HG02970 (cell line): Measurements from ENCODE around the gene AUTS2.

ENCODE experiments used
- ATAC-seq: cut with Tn5 transposase; IDR thresholded peaks from one replicate; pipeline ENCODE4 v1.9.1; 2021; ENCODE audit warnings: mild to moderate bottlenecking, moderate library complexity, moderate number of reproducible peaks; ENCODE audit not compliant: unreplicated experiment, low FRiP score

The AUTS2 gene

DNA sequence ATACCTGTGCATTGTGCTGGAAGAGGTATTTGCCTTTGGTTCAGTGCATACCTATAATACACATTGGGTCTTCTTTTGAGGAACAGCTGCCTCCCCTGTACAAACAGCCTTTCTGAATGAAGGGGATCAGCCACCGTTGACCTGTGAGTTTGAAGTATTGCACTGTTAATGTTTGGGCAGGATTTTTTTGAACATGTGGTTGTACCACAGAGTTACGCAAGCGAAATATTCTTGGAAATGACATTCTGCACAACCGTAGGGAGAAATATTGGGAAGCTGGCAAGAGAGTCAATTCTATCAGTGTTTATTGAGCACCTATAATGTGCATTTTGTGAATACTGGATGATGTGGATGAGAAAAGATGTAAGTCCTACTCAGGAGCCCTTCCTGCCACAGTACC is 270.6 kb downstream of the AUTS2 start:
- no peak for ATAC-seq

DNA sequence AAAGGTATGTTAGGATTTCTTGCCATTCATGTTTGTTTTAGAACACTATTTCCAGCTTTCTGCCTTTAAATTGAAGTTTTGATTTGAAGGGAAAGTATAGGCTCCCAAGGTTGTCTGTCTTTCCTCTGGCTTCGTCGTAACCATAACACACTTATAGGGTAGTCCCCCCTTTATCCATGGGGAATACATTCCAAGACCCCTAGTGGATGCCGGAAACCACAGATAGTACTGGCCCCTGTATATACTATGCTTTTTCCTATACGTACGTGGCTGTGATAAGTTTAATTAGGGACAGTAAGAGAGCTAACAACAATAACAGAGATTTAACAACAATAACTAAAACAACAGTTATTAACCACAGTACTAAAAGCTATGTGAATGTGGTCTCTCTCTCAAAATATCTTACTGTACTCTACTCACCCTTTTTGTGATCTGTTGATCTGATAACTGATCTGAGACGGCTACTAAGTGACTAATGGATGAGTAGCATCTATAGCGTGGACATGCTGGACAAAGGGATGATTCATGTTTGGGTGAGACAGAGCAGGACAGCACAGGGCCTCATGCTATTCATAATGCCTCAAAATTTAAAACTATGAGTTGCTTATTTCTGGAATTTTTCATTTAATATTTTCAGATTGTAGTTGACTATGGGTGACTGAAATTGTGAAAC is 273.1 kb downstream of the AUTS2 start:
- no peak for ATAC-seq

DNA sequence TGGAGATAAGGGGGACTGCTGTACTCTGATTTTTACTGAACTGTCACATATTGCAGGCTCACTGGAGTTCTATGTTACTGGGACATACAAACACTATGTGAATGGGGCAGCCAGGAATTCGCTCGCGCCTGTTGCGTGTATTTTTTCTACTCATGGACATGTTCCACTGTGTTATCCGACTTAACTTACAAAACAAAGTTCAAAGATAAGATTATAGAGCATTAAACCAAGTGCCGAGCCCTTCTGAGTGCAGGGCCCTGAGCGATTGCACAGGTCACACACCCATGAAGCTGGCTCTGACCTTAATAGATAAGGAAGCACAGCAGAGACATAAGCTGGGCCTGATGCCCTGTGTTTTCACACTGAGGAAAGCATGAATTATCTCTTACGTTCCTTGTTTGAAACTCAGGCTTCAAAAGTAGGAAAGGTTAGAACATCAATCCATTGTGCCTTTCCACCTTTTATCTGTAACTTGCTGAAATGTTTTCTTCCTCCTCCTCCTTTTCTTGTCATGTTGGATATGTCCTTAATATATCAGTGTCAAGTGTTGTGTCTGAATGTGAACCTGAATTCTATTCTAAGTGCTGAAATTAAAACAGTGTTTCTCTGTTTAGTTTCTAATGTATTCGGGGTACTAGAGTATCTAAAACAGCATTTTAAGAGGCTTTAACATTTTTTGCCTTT is 273.8 kb downstream of the AUTS2 start:
- no peak for ATAC-seq

DNA sequence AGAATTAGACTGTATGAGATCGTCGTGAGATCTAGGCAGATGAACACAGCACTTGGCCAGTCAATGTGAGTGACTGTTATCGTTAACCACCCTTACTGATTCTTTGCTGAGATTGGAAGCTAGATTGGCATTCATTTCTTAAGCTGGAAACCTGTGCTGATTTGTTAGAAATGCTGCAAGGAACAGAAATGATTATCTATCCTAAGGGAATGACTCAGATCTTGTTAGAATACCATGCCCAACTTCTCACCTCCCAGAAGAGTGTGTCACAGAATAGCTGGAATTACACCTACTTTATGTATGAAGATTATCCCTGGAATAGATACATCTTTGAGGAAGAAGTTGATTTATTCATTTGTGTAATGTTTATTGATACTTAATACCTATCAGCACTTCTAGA is 275.2 kb downstream of the AUTS2 start:
- no peak for ATAC-seq

DNA sequence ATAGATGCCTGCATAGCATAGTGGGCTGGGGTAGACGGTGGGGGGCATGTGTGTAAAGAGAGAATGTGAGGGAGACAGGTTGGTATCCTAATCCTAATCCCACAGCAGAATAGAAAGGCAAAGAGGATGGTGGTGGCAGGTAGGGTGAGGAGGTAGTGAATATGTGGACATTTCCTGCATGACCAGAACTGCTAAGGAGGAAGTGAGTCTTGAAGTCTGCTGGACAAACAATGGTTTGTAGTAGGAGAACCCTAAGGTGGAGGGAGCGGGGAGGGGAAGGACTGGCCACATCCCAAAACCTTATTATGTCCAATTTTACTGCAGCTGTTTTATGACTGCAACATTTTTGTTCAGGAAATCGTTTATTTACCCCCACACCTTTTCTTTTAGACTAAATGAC is 279.7 kb downstream of the AUTS2 start:
- ATAC-seq, result no peak

DNA sequence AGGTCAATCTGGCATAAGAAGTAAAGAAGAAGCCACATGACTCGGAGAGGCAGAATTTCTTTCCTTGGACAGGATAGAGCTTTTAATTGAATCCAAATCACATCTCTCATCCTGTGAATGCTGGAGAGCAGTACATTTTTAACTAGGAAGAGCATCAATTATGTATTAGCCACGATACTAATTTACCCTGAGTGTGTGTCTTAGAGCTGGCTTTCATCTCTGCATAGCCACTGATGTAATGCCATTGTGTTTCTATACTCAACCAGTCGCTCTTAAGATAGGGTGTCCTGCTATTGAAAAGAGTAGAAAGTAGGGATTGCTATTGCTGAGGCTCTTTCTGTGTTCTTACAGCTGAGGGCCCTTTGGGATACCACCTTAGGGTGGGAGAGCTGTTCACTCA is 280.3 kb downstream of the AUTS2 start:
- no peak for ATAC-seq

DNA sequence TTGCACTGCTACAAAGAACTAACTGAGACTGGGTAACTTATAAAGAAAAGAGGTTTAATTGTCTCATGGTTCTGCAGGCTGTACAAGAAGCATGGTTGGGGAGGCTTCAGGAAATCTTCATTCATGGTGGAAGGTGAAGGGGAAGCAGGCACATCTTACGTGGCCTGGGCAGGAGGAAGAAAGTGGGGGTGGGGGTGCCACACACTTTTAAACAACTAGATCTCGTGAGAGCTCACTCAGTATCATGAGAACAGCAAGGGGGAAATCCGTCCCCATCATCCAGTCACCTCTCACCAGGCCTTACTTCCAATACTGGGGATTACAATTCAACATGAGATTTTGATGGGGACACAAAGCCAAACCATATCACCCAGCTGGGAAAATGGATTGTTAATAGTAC is 281.7 kb downstream of the AUTS2 start:
- no peak for ATAC-seq

DNA sequence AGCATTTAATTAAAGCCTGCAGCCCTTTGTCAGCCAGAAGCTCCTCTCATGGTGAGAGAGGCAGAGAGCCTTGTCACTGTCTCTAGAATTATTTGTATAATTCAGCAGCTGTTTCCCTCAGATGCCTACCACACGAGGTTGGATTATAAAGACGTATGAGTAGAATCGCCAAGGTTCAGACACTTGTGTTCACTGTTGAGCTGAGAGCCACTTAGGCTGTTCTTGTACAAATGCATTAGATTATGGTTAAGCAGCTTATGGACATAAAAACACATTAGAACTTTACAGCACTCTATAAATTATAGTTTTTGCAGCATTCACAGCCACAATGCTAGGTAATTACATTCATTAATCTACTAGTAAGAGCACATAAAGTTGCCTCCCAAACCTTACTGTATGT is 282.6 kb downstream of the AUTS2 start:
- ATAC-seq, result no peak

DNA sequence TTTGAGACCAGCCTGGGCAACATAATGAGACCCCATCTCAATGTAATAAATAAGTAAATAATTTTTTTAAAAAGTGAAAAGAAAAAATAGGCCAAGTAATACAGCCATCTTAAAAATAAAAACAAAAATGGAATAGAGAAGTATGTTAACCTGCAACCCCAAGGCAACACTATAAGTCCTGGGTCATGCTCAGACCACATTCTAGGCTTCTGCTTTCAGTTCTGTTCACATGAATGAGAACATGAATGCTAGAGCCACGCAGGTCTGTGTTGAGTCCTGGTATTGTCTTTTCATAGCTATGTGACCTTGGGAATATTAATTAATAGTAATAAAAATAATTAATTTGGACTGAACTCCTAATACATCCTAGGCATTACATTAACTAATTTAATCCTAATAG is 284.0 kb downstream of the AUTS2 start:
- ATAC-seq, result no peak

DNA sequence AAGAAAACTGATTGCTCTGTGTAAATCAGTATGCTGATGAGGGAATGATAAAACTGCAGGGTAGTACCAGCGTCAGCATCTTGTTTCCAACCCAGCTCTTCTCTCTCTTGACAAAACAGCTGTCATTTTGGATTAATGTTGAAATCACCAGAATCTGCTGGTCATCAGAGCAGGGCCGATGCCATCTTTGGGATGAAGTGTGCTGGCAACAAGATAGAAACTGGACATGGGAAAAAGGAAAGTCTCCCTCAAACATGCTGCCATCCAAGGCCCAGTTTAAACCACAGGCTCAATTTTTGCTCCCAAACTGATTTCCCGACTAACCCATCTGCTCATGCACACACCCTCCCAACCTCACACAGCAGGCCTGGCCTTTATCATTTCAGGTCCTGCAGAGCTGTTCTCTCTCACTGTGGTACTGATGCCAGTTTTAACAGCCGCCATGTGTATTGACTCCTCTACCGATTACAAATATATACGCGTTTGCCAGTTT is 285.2 kb downstream of the AUTS2 start:
- ATAC-seq, result no peak

DNA sequence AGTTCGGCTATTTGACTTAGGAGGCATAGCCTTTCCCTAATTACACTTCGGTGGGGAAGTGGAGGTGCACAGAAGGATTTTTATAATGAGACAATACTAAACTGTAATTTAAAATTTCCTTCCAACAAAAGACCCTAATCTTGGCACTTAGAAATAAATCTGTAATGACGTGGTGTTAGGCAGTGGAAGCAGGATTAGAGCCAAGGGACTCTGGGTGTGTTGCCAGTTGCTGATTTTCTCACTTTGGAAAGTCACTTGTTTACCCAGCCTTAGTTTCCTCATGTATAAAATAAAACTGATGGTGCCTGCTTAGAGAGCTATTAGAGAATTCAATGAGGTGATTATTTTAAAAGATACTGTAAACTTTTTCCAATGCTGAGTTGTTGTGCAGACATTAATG is 287.2 kb downstream of the AUTS2 start:
- ATAC-seq, result no peak

DNA sequence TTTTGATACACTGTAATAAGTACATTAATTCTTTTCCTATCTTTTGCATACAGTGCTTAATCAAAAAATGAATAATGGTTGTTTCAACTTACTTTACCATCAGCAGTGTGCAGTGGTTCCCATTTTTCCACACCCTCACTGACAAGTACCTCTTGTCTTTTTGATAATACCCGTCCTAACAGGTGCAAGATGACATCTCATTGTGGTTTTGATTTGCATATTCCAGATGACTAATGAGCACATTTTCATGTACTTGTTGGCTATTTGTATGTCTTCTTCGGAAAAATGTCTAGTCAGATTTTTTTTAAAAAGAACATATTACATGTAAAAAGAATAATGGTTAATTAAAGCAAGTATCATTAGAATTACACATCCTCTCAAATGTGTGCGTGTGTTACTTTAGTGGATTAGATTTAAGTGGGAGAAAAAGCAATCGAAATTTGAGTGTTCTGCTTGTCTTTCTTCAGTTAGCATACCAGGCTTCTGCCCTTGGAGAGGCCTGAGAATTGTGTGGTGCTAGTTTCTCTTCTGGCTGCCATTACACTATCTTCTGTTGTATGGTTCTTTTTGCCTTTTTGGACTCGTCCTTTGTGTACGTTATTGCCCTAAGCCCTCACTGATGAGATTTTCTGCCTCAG is 291.2 kb downstream of the AUTS2 start:
- no peak for ATAC-seq

DNA sequence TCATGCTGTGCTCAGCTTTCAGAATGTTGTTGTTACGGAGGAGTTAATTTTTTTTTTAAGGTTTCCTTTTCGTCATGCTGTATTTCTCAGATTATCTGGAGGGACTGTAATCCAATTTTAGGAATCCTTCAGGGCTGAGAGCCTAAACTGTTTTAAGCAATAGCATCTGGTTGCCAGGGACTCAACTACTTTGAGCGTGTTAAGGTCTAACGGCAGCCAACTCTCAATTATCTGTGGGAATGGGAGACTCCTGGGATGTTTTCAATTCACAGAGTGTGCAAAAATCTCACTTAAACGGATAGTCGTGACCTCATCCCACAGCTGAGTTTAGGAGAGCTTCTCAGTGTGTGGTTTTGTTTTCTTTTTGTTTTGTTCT is 291.7 kb downstream of the AUTS2 start:
- ATAC-seq, result no peak

DNA sequence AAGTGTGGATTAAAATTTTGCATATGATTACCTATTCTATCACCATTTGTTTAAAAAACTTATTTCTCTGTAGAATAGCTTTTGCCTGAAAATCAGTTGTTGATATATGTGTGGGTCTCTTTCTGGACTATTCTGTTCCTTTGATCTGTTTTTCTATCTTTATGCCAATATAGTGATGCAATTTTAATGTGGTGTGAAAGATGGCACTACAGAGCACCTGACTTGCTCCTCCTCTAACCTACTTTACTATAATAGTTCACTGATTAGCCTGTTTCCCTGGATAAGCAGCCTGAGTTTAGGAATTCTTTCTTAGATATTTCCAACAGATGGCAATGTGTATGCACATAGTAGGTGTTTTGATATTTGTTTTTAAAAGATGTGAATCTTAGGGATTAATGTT is 294.5 kb downstream of the AUTS2 start:
- no peak for ATAC-seq

DNA sequence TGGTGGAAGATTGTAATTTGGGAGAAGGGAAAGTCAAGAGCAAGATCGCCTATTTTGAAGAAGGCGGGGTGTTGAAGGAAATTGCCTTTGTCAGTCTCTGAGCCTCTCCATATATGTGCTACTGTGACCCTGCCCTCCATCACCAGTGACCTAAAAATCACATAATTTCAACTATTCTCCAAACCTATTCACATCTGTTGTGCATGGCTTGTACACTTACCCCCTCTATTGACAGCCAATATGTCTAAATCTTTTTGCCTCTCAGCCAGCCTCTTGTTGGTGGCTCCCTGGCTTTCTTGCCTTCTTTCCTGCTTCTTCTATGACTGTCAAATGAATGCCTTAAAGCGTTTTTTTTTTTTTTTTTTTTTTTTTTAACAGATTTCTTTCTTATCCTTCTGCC is 295.6 kb downstream of the AUTS2 start:
- no peak for ATAC-seq

DNA sequence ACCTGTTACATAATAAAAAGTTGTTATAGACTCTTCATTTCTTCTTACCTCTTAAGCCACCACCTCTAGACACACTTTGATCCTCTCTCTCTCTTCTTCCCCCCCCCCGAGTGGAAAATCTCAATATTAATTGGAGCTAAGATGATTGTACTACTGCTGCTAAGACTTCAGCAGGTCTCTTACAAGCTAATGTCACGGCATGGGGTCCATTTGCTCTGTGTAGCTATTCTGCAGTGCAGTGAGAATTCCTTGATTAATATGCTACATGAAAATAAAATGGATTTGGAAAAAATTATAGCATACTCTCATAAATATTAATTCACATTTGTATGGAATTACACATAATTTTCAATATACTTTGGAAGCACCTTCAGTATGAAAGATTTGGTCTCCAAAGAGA is 297.2 kb downstream of the AUTS2 start:
- no peak for ATAC-seq

DNA sequence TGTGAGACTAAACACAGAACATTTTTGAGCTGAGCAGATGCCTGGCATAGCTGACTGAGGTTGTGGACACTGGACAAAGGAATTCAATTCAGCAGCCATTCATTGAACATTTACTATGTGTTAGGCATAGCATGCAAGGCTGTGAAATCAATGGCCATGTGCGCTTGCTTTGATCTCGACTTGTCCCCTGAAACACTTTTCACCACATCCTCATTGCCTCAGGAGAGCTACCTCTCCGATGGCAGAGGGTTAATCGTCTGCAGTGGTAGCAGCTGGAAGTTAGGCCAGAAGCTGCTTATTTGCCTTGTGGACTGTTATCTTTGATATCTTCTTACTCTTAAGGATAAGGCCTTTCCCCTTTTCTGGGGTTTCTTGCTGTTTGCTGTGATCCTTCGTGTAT is 297.8 kb downstream of the AUTS2 start:
- no peak for ATAC-seq

DNA sequence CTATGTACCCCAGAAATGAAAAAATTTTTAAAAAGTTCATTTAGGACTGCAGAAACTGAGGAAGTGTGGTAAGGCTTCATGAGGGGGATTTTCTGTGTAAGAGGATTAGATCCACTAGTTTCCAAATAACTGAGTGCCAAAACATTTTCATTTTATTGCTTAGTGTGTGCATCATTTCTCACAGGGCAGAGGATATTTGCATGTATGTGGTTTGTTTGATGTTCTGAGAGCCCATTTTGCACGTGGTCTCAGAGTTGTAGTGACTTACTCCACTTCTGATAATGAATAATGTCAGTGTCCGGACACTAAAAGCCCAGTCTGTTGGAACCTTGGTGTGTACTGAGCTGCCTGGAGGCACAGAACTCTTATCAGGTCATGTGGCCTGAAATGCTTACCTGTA is 299.9 kb downstream of the AUTS2 start:
- ATAC-seq, result no peak

DNA sequence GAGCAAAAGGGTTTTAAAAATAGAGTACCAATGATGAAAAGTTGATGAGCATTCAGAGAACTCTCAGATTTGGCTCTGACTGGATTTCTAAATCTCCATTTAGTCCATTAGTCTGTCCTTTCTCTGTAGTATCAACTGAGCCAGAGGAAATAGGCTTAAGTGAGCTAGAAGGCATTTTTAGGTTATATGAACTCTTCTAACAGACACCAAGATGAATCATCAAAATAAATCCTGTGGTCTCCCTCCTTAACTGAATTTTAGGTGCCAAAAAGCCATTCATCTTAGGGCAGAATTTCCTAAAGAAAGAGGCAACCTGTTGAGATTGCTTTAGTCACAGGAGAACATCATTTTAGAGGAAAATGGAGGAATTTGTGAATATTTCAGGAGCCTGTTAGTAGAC is 305.1 kb downstream of the AUTS2 start:
- no peak for ATAC-seq

DNA sequence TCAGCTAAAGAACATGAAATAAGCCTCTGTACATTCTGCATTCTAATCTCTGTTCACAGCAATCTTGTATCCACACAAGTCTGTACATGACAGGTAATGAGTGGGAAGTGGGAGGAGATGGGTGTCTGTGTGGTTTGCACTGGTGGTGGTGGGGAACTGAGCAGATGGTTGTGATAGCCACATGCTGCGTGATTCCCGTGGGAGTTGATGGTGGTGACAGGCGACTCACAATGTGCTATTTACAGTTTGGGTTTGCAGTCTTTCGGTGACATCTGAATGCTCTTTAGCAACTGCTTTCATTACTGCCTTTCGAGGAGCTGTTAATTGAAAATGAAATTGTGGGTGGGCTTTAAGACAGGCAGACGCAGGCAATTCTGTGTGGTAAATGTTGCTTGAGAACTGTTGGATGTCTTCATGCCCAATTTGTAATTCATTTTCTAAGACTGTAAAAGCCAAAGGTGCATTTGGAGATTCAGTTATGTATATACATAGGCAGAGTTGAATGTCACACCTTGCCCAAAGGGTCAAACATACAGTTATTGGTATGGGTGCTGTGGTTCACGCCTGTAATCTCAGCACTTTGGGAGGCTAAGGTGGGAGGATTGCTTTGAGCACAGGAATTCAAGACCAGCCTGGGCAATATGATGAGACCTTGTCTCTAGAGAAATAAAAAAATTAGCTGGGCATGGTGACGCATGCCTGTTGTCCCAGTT is 308.2 kb downstream of the AUTS2 start:
- ATAC-seq, result no peak

DNA sequence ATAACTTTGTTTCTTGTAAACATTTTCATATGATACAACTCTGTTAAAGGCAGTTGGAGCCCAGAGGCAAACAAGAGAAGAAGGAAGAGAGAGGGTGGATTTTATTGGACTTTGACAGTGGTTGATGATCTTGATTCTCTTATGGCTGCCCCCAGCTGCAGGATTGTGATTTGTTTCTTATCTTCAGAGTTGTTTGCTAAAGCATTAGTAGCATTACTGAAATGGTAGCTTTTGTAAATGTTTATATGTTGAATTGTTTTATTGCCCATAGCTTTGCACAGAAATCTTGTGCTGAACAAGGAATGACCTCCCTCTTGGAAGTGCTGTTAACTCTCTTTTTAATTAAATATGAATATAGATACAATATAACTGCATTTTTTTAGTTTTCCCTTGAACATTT is 309.4 kb downstream of the AUTS2 start:
- ATAC-seq, result no peak
